Measurements from ENCODE around the gene C15orf40.
"Not testable (repeated sequence)": the region's sequence is repeated elsewhere in the genome, so short reads cannot be mapped to it uniquely, and the experiment has no call there.

C15orf40 gene

DNA sequence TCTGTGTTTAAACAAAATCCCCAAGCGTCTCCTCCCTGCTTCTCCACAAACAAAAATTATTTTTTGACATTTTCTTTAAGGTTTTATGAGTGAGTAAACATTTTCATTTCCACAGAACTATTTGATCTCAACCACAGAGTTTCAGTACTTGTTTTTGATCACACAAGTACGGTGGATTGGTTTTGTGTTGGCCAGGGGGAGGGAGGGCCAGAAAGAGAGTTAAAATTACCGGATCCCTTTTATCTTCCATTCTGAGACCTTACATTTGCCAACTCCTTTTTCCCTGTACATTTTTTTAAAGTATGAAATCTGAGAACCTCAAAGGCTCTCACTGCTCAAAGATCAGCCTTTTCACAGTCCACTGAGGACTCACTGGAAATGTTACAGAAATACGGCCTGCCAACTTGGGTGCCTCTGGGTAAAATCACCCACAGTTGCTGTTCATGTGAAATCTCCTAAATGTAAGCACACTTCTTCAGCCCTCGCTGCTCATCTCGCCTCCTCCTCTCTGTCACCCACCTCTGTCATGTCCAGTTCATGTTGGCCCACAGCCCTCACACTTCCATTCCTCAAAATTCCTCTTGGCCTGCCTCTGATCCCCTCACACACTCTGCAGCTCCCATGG, 60.6 kb downstream of the C15orf40 start:
- DNase-seq: peak; percentile 36

DNA sequence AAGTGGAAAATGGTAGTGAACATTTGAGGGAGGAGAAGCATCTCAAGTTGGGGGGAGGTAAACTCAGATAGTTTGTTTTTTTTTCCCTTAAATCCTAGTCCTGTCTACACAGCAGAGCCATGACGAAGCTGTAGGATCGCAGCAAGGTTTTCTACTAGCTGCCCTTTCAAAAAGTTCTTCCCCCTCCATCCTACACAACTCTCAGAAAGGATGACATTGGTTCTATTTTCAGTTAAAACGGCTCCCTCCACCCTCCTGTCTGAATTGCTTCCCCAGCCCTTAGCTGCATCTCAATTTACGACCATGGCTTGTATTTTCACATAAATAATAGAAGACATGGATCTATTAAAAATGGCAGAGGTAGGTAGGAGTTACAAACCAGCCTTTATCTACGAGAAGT, 61.1 kb downstream of the C15orf40 start:
- no peak for DNase-seq

DNA sequence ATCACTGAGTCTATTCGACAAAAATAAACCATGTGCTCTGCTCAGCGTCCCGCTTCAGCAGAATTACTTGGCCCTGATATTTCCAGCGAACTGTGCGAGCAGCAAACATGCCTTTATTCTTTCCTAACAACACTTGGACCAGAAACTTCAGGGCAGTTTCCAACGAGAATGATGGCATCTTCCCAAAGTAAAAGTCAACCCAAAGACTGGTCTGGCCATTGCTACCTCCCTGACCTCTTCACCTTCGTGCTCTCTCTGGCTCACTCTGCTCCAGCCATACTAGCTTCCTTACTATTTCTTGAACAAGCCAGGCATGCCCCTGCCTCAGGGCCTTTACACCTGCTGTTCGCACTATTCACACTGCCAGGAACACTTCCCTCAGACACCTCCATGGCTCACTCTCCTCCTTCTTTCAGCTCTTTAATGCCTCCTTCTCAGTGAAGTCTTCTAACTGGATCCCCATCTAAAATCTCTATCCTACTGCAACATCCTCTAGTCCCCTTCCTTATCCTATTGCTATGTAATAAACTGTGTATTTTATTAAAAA, 65.2 kb downstream of the C15orf40 start:
- DNase-seq: no peak

DNA sequence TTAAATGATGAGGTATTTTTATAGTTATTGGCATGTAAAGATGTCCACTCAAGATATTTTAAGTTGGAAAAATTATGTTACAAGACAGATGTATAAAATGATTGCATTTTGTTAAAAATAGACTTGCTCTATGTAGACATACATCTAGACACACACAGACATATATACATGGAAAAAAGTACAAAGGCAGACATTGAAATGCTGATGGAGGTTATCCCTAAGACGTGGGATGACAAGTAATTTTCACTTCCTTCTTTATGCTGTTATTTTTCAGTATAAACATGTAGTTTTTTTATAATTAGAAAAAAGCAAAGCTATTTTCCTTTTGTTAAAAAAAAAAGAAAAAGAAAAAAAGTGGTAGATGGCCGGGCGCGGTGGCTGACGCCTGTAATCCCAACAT, 66.1 kb downstream of the C15orf40 start:
- DNase-seq: no peak

DNA sequence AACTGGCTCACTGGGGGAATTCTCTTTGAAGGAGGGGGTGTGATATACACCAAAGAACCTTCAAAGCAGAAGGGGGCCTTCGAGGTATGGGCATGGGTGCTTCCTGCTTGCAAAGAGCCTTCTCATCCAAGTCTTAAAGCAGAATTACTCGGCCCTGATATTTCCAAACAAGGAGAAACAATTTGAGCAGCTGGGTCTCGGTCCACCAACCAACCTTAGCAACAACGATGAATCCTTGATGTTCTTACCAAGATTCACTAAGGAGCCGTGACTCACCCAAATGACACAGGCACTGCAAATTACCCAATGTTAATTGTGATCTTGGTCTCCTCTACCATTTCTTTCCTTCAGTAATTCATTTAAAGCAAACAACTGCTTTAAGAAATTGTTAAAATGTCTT, 66.6 kb downstream of the C15orf40 start:
- no peak for DNase-seq

DNA sequence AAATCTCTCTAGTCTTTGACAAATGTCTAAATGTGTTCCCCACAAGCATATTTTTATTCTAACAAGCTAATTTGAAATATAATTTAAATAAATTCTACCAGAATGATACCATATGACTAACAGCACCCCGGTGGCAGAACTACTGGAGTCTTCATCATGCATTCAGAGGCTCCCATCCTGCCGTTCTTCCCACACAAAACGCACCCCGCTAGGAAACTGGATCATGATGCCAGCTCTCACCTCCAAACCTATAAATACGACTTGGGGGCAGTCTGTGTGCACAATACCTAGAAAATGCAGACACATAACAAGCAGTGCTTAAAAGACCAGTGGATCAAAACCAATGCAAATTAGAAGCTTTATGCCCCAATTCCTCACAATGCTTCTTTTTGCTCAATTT, 67.4 kb downstream of the C15orf40 start:
- DNase-seq: no peak

DNA sequence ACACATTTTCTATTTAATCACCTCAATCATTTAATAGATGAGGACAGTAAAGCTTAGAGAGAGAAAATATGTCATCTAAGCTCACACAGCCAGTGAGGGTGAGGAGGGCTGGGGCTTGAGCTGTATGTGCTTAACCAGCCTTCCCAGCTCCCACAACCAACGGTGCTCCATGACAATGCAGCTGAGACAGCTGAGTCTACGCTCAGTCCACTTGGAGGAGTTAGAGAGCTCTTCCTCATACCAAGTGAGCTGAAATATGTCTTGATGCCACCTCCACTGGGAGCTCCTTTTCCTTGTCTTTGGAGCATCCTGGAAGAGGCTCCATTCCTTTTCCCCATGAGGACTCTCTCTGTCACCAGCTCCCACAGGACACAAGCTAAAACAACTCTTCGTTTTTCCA, 68.3 kb downstream of the C15orf40 start:
- peak; percentile 34 for DNase-seq

DNA sequence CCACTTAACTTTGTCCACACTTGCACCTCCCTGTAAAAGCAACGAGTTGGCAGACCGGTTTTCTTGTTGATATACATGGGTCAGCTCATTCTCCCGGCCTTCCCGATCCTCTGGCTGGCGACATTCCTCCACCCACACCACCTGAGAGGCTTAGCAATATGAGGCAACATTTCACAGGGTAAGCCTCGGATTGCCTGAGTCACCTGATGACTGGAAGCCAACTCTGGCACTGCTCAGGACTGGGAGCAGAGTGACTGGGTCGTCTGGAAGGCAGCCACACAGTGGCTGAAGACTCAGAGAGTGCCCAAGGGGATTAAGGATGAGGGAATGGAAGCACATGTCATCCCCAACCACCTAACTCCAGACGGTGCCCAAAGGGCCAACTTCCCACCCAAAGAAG, 68.7 kb downstream of the C15orf40 start:
- no peak for DNase-seq

DNA sequence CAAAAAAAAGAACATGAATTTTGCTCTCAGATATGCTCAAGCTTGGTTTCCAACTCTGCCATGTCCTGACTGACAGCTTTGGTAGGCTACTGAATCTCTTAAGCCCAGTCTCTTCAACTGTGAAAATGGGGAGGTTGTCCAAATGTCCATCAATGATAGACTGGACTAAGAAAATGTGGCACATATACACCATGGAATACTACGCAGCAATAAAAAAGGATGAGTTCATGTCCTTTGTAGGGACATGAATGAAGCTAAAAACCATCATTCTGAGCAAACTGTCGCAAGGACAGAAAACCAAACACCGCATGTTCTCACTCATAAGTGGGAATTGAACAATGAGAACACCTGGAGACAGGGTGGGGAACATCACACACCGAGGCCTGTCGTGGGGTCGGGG, 71.8 kb downstream of the C15orf40 start:
- not testable (repeated sequence) for DNase-seq

Data from retina (tissue), 1 donor.